ENCODE results near the gene HHIPL1. TPM values are rescaled to one million over a fixed set of nuclear protein-coding genes. Genes with fewer than 3 reads are reported as not detected.

HHIPL1 gene
- total RNA-seq (2012; rRNA removed) = 0.44 and 1.3 TPM in 2 replicates

DNA sequence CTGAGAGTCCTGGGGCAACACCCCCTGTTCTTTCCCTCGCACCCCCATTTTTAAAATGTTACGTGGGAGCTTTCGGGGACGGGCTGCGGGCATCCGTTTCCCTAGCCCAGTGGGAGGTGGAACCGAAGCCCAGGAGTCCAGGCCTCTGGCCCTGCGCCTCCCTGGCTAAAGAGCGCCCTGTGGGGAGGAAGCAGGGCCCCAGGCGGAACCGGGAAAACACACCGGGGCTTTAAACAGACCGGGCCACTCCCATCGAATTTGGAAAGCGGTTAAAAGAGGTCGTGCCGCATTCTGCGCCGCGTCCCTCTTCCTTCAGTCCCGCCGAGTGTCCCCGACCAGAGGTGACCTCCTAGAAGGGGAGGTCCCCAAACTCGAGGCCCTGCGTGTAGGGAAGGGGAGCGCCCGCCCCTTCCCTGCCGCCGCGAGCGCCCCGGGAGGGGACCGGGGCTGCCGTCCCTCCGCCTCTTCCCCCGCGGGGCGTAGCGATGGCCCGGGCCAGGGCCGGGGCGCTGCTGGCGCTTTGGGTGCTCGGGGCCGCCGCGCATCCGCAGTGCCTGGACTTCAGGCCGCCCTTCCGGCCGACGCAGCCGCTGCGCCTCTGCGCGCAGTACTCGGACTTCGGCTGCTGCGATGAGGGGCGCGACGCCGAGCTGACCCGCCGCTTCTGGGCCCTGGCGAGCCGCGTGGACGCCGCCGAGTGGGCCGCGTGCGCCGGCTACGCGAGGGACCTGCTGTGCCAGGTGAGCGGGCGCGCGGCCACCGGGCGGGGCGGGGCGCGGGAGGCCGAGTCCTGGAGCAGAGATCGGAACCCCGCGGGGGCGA is at the start of gene HHIPL1:
TSS of gene HHIPL1 (plus strand) at position 407 of the 822 bp plus-strand sequence. CDS start at position 486, 79 bp downstream.
- peak within 1 kb of the TSS; percentile 70 for H3K4me3 ChIP-seq (ENCODE audit: low read length)
- H3K4me1 ChIP-seq (ENCODE audit: control insufficient read depth, insufficient read depth, low read length) = peaks cover 23% of the 10 kb centered on the region
- H3K36me3 ChIP-seq (ENCODE audit: insufficient read depth, low read length) = no peaks in the 10 kb centered on the region
- peak within 1 kb of the TSS; percentile 78 for H3K9ac ChIP-seq (ENCODE audit: low read depth, low read length)
- H3K27me3 ChIP-seq (ENCODE audit: control insufficient read depth, insufficient read depth, low read length) = no peaks in the 10 kb centered on the region
- H3K4me2 ChIP-seq (ENCODE audit: low read length) = peak within 1 kb of the TSS; percentile 93
- H3K9me3 ChIP-seq (replicated peaks; ENCODE audit: low read length) = no peaks in the 10 kb centered on the region

DNA sequence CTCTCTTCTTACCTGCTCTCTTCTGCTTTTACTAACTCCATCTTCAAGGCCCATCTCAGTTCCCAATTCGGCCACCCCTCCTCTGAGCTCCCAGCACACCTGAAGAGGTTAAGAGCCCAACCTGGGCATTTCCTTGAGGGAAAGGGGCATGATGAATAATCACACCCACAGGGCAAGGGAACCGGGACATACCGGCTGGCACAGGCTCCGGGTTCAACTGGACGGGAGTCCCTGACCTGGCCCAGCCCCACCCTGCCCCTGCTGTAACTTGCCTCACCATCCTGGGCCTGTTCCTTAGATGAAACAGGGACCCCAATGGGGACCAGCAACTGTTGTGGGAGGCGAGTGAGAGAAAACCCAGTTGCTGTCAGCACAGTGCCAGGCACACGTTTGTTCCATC is 49.4 kb upstream of the HHIPL1 start:
- Histone ChIP-seq H3K4me2 (ENCODE audit: low read length) (no peak overlapping the region), H3K4me3 (ENCODE audit: low read length) (no peak overlapping the region), H3K27me3 (ENCODE audit: control insufficient read depth, insufficient read depth, low read length) (peaks cover 6% of the 10 kb centered on the region), H3K4me1 (ENCODE audit: control insufficient read depth, insufficient read depth, low read length) (peaks cover 9% of the 10 kb centered on the region), H3K36me3 (ENCODE audit: insufficient read depth, low read length) (no peaks in the 10 kb centered on the region), H3K9me3 (replicated peaks; ENCODE audit: low read length) (no peaks in the 10 kb centered on the region), H3K9ac (ENCODE audit: low read depth, low read length) (no peak overlapping the region)

DNA sequence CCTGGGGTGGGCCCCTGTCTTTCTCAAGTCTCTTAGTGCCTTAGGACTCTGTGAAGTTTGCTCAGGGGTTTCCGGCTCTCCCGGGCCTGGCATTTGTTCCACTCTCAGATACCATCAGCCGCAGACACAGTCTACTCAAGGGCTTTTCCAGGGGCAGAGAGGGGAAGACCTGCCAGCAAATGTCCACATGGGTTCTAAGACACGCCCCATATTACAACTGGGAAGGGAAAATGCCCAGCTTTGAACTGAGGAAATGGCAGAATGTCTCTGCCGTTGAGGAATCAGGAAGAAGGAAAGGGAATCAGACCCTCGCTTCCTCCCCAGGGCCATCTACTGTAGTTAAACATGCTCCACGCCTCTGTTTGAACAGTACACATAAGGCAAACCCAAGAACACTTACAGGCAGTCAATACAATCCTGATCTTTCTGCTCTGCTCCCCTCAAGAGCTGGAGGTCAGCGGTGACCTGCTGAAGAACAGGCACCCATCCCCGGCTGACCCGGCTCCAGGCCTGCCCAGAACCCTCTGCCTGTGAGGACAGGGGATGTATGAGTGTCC is 48.8 kb upstream of the HHIPL1 start:
- Histone ChIP-seq H3K9me3 (replicated peaks; ENCODE audit: low read length) (no peaks in the 10 kb centered on the region), H3K4me3 (ENCODE audit: low read length) (no peak overlapping the region), H3K27me3 (ENCODE audit: control insufficient read depth, insufficient read depth, low read length) (peaks cover 6% of the 10 kb centered on the region), H3K4me2 (ENCODE audit: low read length) (no peak overlapping the region), H3K4me1 (ENCODE audit: control insufficient read depth, insufficient read depth, low read length) (peaks cover 3% of the 10 kb centered on the region), H3K9ac (ENCODE audit: low read depth, low read length) (no peak overlapping the region), H3K36me3 (ENCODE audit: insufficient read depth, low read length) (no peaks in the 10 kb centered on the region)

DNA sequence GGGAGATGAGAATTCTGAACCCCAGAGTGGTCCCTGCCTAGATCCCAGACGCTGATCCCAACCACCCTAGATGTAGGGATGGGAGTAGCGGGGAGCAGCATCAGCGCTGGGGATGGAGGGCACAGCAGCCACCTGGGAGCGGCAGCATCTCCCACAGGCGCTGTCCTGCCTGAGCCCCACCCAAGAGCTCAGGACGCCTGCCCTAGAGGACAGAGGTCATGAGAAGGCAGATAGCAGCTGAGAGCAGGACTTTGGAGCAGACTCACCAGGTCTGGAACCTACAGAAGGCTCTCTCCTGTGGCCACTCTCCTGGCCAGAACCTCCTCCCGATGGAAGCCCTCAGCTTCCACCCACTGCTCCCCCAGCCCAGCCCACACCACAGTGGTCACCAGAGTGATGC is 48.2 kb upstream of the HHIPL1 start:
- Histone ChIP-seq H3K36me3 (ENCODE audit: insufficient read depth, low read length) (no peaks in the 10 kb centered on the region), H3K4me3 (ENCODE audit: low read length) (no peak overlapping the region), H3K9me3 (replicated peaks; ENCODE audit: low read length) (no peaks in the 10 kb centered on the region), H3K27me3 (ENCODE audit: control insufficient read depth, insufficient read depth, low read length) (peaks cover 6% of the 10 kb centered on the region), H3K4me2 (ENCODE audit: low read length) (no peak overlapping the region), H3K4me1 (ENCODE audit: control insufficient read depth, insufficient read depth, low read length) (peaks cover 7% of the 10 kb centered on the region), H3K9ac (ENCODE audit: low read depth, low read length) (no peak overlapping the region)

DNA sequence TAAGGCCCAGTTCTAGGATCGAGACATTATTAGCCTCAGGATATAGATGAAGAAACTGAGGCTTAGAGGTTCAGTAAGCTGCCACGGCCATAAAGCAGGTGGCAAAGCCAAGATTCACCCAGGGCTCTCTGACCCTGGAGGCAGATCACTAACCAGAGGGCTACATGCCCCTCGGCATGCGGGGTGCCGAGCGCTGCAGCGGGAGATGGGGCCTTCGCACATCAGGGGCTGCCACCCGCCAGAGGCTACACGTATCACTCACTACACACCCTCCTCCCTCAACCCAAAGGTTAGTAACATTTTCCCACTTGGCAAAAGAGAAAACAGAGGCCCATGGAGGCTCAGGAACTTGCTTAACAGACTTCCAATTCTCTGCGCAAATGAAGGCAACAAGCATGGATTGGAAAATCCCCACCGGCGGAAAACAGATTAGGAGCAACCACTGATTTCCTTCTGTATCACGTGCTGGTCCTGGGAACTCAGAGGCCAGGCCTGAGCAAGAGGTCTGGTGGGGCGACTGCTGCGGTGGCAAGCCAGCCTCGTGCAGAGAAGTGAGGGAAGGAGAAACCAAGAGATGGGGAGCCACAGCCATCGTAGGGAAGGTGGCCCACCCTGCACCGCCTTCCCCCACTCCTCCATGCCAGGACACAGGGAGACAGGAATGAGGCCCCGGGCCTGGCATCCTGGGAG is 46.9 kb upstream of the HHIPL1 start:
- H3K9ac ChIP-seq (ENCODE audit: low read depth, low read length) = no peak overlapping the region
- H3K36me3 ChIP-seq (ENCODE audit: insufficient read depth, low read length) = no peaks in the 10 kb centered on the region
- no peaks in the 10 kb centered on the region for H3K9me3 ChIP-seq (replicated peaks; ENCODE audit: low read length)
- H3K4me3 ChIP-seq (ENCODE audit: low read length) = no peak overlapping the region
- H3K27me3 ChIP-seq (ENCODE audit: control insufficient read depth, insufficient read depth, low read length) = no peaks in the 10 kb centered on the region
- H3K4me1 ChIP-seq (ENCODE audit: control insufficient read depth, insufficient read depth, low read length) = peaks cover 18% of the 10 kb centered on the region
- H3K4me2 ChIP-seq (ENCODE audit: low read length) = no peak overlapping the region

DNA sequence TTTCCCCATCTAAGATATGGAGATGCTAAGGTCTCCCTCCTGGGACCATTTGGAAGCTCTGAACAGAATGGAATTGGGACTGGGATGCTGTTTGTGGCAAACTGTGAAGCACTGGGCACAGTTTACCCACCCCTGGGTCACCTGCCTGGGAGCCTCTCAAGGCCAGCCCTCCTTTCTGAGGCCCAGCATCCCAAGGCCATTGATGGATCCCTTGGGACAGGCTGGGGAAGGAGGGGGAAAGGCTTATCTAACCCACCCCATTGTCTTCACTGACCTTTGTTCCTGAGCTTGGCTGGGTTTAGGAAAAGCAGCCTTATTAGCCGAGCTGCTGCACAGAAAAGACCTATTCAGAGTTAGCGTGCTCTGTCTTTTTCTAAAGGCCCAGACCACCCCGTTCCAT is 46.2 kb upstream of the HHIPL1 start:
- Histone ChIP-seq H3K9me3 (replicated peaks; ENCODE audit: low read length) (no peaks in the 10 kb centered on the region), H3K4me1 (ENCODE audit: control insufficient read depth, insufficient read depth, low read length) (peaks cover 21% of the 10 kb centered on the region), H3K9ac (ENCODE audit: low read depth, low read length) (no peak overlapping the region), H3K36me3 (ENCODE audit: insufficient read depth, low read length) (no peaks in the 10 kb centered on the region), H3K4me3 (ENCODE audit: low read length) (no peak overlapping the region), H3K27me3 (ENCODE audit: control insufficient read depth, insufficient read depth, low read length) (no peaks in the 10 kb centered on the region), H3K4me2 (ENCODE audit: low read length) (no peak overlapping the region)

DNA sequence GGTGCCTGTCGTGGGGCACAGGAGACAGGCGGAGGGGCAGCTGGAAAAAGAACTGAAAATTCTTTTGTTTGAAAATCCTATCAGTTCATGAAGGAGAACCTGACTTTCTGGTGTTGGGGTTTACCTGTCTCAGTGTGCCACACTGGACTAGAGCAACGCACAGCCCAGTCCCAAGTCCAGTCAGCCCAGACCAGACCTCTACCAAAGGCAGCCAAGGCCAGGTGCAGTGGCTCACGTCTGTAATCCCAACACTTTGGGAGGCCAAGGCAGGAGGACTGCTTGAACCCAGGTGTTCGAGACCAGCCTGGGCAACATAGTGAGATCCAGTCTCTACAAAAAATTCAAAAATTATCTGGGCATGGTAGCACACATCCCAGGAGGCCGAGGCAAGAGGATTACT is 45.5 kb upstream of the HHIPL1 start:
- Histone ChIP-seq H3K36me3 (ENCODE audit: insufficient read depth, low read length) (no peaks in the 10 kb centered on the region), H3K4me3 (ENCODE audit: low read length) (no peak overlapping the region), H3K9me3 (replicated peaks; ENCODE audit: low read length) (no peaks in the 10 kb centered on the region), H3K9ac (ENCODE audit: low read depth, low read length) (no peak overlapping the region), H3K4me2 (ENCODE audit: low read length) (no peak overlapping the region), H3K27me3 (ENCODE audit: control insufficient read depth, insufficient read depth, low read length) (no peaks in the 10 kb centered on the region), H3K4me1 (ENCODE audit: control insufficient read depth, insufficient read depth, low read length) (peaks cover 21% of the 10 kb centered on the region)

DNA sequence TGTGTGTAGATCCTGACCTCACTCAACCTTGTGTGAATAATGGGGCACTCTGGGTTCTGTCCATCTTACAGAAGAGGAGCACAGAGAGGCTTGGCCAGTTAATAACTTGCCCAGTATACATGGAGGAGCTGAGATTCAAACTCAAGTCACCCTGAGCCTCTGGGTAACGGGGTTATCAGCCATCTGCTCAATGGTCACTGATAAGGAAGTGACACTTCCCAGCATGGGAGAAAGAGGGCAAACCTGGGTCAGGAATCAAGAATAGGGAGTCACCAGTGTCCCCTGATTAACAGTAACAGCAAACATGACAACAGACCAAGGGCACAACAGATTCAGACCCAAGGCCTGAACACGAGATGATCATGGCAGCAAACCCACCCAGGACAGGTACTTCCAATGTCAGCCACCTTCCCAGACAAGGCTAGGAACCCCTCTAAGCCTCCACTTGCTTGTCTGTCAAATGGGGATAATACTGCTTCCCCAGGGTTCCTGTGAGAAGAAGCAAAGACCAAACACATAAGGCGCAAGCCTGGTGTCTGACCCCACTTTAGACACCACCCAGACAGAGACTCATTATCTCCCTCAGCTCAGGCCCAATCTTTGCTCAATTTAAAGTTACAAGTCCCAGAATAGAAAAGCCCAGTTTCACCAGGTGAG is 44.6 kb upstream of the HHIPL1 start:
- Histone ChIP-seq H3K27me3 (ENCODE audit: control insufficient read depth, insufficient read depth, low read length) (no peaks in the 10 kb centered on the region), H3K4me3 (ENCODE audit: low read length) (no peak overlapping the region), H3K9ac (ENCODE audit: low read depth, low read length) (no peak overlapping the region), H3K36me3 (ENCODE audit: insufficient read depth, low read length) (no peaks in the 10 kb centered on the region), H3K4me2 (ENCODE audit: low read length) (no peak overlapping the region), H3K9me3 (replicated peaks; ENCODE audit: low read length) (no peaks in the 10 kb centered on the region), H3K4me1 (ENCODE audit: control insufficient read depth, insufficient read depth, low read length) (peaks cover 22% of the 10 kb centered on the region)

DNA sequence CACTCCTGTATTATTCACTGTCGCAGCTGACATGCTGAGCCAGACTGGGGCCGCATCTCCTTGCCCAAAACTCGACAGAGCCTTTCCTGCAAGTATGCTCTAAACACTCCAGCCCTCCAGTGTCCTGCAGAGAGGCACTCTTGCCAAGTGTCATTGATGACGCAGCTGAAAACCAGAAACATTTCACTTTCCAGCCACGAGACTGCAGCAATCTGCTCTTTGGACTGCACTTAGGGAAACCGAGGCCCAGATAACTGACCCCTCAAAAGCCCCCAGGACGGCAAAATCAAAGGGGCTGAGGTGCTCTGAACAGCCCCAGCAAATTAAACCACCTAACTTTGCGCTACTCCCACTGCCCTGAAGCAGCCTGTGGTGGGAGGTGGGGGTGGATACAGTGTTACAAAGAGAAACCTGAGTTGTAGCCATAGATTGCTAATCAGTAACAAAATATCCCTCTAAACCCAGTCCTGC is 43.5 kb upstream of the HHIPL1 start:
- H3K27me3 ChIP-seq (ENCODE audit: control insufficient read depth, insufficient read depth, low read length) = no peaks in the 10 kb centered on the region
- no peak overlapping the region for H3K9ac ChIP-seq (ENCODE audit: low read depth, low read length)

DNA sequence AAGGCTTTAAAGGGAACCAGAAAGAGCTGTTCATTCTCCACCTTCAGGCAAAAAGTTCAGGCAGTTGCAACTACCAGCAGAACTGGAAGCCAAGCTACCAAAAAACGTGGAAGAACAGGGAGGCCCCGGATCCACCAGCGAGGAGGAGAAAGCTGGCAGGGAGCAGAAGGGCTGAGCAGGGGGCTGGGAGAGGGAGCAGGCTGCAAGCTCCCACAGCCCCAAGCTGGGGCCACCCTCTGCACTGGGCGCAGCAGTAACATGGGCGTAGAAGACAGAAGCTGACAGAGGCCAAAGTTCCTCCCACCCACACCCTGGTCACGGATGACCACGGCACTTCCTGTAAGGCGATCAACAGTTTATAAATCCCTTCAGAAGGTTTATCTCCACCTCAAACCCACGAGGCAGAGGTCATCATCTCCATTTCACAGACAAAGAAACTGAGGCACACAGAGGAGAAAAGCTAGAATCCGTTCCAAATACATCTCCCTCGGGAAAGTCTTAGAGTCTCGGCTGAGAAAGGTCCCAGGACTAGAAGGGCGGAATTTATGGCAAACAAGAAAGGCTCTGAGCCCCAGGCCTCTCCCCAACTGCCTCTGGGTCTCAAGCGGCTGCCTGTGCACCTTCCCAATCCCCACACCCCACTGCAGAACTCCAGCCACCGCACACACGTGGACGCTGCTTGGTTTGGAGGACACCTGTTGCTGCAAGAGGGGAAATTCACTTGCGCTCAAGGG is 42.7 kb upstream of the HHIPL1 start:
- Histone ChIP-seq H3K36me3 (ENCODE audit: insufficient read depth, low read length) (no peaks in the 10 kb centered on the region), H3K9me3 (replicated peaks; ENCODE audit: low read length) (no peaks in the 10 kb centered on the region), H3K4me3 (ENCODE audit: low read length) (no peak overlapping the region), H3K4me2 (ENCODE audit: low read length) (peak overlapping the region; percentile 62), H3K4me1 (ENCODE audit: control insufficient read depth, insufficient read depth, low read length) (peaks cover 26% of the 10 kb centered on the region), H3K9ac (ENCODE audit: low read depth, low read length) (no peak overlapping the region), H3K27me3 (ENCODE audit: control insufficient read depth, insufficient read depth, low read length) (no peaks in the 10 kb centered on the region)

More for the DNA sequence above, 43.5 kb upstream of the HHIPL1 start:
- Histone ChIP-seq H3K4me3 (ENCODE audit: low read length) (no peak overlapping the region), H3K4me1 (ENCODE audit: control insufficient read depth, insufficient read depth, low read length) (peaks cover 26% of the 10 kb centered on the region), H3K4me2 (ENCODE audit: low read length) (peak overlapping the region; percentile 62), H3K36me3 (ENCODE audit: insufficient read depth, low read length) (no peaks in the 10 kb centered on the region), H3K9me3 (replicated peaks; ENCODE audit: low read length) (no peaks in the 10 kb centered on the region)
